Fibroblast of villous mesenchyme (primary cell): ENCODE data around the gene TRAPPC8. TPM values are rescaled to one million over a fixed set of nuclear protein-coding genes. Genes with fewer than 3 reads are reported as not detected.

Experiments
- DNase-seq: peaks from one replicate; pipeline ENCODE4 v3.0.0-alpha.2; 2010; ENCODE audit warnings: low read depth
- H3K4me3 ChIP-seq: 2 replicates; pipeline ENCODE4 v1.5.1; 2011; ENCODE audit warnings: low read depth, mild to moderate bottlenecking, low read length
- CTCF ChIP-seq: IDR thresholded peaks from 2 replicates; pipeline ENCODE4 v1.5.1; 2012; ENCODE audit warnings: low read depth, mild to moderate bottlenecking, low read length; ENCODE audit not compliant: insufficient read depth
- total RNA-seq: library from RNA; depleted of rRNA; stranded (reverse); fragments of >200 nt; gene quantifications from 2 replicates; pipeline ENCODE4 v1.2.3, GENCODE V29; 2012

Gene TRAPPC8
- total RNA-seq: 43.5 and 56.6 TPM in 2 replicates

DNA sequence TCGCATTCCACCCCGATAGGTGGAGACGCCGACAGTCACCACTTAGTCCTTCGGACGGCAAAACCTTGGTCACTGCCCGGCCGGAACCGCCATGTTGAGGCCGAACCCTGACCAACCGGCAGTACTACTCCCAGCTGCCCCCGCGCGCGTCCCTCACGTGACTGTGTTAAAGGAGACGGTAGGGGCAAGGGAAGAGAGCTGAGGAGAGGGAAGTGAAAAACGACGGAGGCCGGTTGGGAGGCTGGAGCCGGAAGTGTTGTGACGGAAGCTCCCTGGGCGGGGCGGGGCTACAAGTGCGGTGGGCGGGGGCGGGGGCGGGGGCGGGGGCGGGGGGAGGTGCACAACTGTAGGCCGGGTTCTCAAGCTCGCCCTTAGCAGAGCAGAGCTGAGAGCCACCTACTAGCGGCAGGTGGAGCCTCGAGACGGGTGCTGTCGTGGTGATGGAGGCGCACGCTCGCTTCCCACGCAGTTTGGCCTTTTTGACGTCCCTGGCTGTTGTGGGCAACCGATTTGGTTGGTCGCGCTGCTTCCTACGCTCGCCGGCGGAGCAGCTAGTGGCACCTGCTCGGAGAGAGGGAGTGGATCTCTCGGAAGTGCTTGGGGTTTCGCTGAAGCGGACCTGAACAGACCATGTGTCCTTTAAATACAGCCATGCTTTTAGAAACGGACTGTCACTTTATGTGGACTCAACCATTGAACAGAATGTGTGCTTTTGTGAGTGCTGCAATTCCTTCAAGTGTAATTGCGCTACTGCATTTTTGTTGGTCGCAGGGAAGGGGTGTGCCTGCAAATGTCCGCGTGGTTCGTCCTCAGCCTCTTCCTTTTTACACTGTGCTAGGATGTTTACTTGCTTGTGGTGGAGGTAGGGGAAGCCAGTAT is at the start of gene TRAPPC8:
Gene TRAPPC8 (minus strand): TSS at position 130 of the 879 bp plus-strand sequence. CDS start 364 bp downstream, outside the sequence.
- peak; percentile 99 for DNase-seq
- H3K4me3 ChIP-seq: peak within 1 kb of the TSS; percentile 99
- TF ChIP-seq CTCF: no peak

- no peak overlapping the region for H3K4me3 ChIP-seq
- TF ChIP-seq CTCF: no peak
- no peak for DNase-seq
These were observed 47.9 kb upstream of the TRAPPC8 start for GRCh38 chr18:31990823-31991222.

DNA sequence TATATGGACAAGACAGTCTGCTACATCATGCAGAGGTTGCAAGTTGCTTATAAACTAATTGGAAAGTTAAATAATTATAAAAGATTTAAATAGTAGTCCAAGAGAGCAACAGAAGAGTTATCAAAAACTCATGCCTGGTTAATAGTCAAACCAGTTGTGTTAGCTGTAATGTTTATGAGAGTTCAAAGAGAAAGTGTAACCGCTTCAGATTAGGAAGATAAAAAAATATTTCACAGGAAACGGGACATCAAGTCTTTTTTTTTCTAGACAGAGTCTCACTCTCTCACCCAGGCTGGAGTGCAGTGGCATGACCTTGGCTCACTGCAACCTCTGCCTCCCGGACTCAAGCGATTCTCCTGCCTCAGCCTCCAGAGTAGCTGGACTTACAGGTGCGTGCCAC is 41.0 kb upstream of the TRAPPC8 start:
- no peak for DNase-seq
- no peak for TF ChIP-seq CTCF

DNA sequence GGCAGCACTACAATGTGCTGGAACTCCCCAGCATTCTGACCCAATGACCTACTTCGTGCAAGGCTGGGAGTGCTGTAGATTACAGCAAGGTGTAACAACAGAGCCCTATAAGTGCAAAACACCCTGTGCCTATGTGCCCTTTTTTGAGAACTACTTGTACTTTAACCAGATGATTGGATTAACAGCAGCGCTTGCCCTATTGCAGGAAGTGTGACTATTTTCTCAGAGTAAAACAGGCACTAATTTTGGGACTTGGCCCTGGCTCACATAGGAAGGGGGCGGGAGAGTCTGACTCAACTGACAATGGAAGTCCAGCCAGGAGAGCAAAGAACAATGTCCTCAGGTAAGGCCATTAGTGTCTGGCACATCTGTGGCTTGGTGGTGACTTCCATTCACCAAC is 40.1 kb upstream of the TRAPPC8 start:
- TF ChIP-seq CTCF: no peak
- DNase-seq: no peak
- H3K4me3 ChIP-seq: no peak overlapping the region

More for the DNA sequence above, 41.0 kb upstream of the TRAPPC8 start:
- no peak overlapping the region for H3K4me3 ChIP-seq

DNA sequence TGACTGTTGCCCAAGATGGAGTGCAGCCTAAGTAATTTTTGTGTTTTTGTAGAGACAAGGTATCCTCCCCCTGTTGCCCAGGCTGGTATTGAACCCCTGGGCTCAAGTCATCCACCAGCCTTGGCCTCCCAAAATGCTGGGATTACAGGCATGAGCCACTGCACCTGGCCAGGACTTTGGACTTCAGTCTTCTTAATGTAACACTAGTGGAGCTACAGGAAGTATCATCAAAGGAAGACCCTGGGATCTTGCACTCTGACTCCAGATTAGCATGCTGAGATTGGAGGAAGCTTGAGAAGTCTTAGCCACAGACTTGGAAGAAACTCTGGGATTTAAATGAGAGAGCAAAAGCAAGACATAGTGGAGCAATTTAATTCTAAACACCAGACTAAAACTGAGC is 37.9 kb upstream of the TRAPPC8 start:
- TF ChIP-seq CTCF: no peak
- DNase-seq: no peak
- H3K4me3 ChIP-seq: no peak overlapping the region

DNA sequence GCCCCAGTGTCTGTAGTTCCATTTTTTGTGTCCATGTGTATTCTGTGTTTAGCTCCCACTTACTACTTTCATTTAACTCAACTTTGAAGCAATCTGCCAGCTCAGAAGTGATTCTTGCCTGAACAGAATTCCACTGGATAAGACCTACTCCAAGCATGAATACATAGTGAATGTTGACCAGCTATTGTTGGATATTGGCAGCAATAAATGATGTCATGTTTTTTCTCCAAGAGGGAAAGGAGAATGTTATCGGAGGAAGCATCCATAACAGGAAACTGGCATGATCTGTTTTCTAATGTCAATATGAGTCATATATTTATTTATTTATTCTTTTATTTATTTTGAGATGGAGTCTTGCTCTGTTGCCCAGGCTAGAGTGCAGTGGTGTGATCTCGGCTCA is 36.8 kb upstream of the TRAPPC8 start:
- H3K4me3 ChIP-seq: no peak overlapping the region
- DNase-seq: no peak
- TF ChIP-seq CTCF: no peak
